Chondrocyte (in vitro differentiated cells): ENCODE measurements around the gene SASH1. TPM values are rescaled to one million over a fixed set of nuclear protein-coding genes. Genes with fewer than 3 reads are reported as not detected.
A peak's percentile ranks its signal among the peaks of the same experiment; 100 is the strongest.

Source experiments
- DNase-seq: peaks from one replicate; pipeline ENCODE4 v3.0.0; 2021; ENCODE audit warnings: mixed read lengths, low spot score
- H3K27ac Mint-ChIP-seq: one replicate; pipeline ENCODE4 v1.8.0; 2021; ENCODE audit warnings: mild to moderate bottlenecking, moderate library complexity, mixed read lengths; ENCODE audit not compliant: unreplicated experiment
- H3K27me3 Mint-ChIP-seq: 2 replicates; pipeline ENCODE4 v1.8.0; 2021; ENCODE audit warnings: low read depth, mixed read lengths
- H3K36me3 Mint-ChIP-seq: 2 replicates; pipeline ENCODE4 v1.8.0; 2021; ENCODE audit warnings: low read depth, mixed read lengths
- H3K4me1 Mint-ChIP-seq: 2 replicates; pipeline ENCODE4 v1.8.0; 2021; ENCODE audit warnings: low read depth, mild to moderate bottlenecking, mixed read lengths
- H3K4me3 Mint-ChIP-seq: one replicate; pipeline ENCODE4 v1.8.0; 2021; ENCODE audit warnings: mild to moderate bottlenecking, moderate library complexity, mixed read lengths; ENCODE audit not compliant: unreplicated experiment
- H3K9me3 Mint-ChIP-seq: 2 replicates; pipeline ENCODE4 v1.8.0; 2021; ENCODE audit warnings: low read depth, mixed read lengths
- CTCF ChIP-seq: fragments of 200-600 bp; sonication (generic); IDR thresholded peaks from 2 replicates; pipeline ENCODE4 v1.5.0; 2021; ENCODE audit warnings: antibody characterized with exemption, mild to moderate bottlenecking, moderate library complexity
- total RNA-seq: library from RNA; stranded (reverse); gene quantifications from 3 replicates; pipeline ENCODE4 v1.2.1, GENCODE V29; 2021

Gene SASH1
- total RNA-seq, 1 donor from 2014 or later: 82.9 TPM

DNA sequence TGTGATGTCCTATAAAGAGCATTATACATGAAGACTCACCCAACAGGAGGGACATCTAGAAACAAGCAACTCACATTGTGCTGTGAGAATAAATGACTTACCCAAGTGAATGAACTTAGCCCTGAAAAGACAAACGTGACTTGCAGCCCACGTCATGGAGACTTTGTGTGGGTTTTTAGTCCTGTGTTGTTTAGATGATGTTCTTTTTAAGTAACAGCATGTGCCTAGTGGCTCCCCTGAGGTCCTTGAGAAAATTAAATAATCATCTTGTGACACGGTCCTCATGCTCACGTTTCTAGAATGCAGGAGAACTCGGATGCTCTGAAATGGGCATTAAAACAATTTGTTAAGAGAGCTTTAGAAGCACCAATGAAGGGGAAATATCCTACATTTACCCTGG, 165.1 kb downstream of the SASH1 start:
- no peak for DNase-seq
- H3K36me3 Mint-ChIP-seq: no peaks in the 10 kb centered on the region
- H3K27ac Mint-ChIP-seq: peak overlapping the region; percentile 97
- peak overlapping the region; percentile 78 for H3K4me3 Mint-ChIP-seq
- H3K4me1 Mint-ChIP-seq: peaks cover 65% of the 10 kb centered on the region
- no peaks in the 10 kb centered on the region for H3K27me3 Mint-ChIP-seq
- H3K9me3 Mint-ChIP-seq: no peaks in the 10 kb centered on the region
- TF ChIP-seq CTCF: no peak

DNA sequence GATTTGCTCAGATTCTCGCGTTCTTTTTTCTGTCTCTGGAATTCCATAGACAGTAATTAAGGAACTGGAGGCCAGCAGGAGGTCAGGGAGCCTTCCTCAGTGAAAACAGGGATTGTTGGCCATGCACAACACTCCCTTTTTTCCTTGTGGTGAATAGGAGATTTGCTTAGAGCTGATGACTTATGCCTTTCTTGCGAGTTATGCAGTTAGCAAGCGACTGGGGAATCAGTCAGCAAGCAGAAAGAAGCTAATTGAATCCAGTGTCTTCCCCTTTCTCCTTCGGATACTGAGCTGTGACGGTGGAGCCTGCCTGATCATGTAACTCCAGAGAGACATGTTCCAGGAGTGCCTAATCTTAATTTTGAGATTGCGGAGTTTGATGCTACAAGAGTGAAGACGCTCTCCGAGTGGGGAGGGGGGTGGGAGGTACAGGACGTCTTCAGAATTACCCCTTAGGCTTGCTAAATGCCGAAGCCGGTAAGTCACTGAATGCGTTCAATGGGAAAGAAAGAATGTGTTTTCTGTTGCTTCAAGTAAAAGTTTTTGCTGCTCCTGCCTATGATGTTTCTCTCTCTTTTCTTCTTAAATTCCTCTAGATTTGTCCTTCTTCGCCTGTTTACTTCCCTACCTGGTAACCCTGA, 165.9 kb downstream of the SASH1 start:
- H3K27me3 Mint-ChIP-seq: no peaks in the 10 kb centered on the region
- H3K27ac Mint-ChIP-seq: peak overlapping the region; percentile 97
- peak; percentile 22 for TF ChIP-seq CTCF
- H3K36me3 Mint-ChIP-seq: no peaks in the 10 kb centered on the region
- H3K9me3 Mint-ChIP-seq: no peaks in the 10 kb centered on the region
- peaks cover 66% of the 10 kb centered on the region for H3K4me1 Mint-ChIP-seq
- H3K4me3 Mint-ChIP-seq: peak overlapping the region; percentile 78
- no peak for DNase-seq

DNA sequence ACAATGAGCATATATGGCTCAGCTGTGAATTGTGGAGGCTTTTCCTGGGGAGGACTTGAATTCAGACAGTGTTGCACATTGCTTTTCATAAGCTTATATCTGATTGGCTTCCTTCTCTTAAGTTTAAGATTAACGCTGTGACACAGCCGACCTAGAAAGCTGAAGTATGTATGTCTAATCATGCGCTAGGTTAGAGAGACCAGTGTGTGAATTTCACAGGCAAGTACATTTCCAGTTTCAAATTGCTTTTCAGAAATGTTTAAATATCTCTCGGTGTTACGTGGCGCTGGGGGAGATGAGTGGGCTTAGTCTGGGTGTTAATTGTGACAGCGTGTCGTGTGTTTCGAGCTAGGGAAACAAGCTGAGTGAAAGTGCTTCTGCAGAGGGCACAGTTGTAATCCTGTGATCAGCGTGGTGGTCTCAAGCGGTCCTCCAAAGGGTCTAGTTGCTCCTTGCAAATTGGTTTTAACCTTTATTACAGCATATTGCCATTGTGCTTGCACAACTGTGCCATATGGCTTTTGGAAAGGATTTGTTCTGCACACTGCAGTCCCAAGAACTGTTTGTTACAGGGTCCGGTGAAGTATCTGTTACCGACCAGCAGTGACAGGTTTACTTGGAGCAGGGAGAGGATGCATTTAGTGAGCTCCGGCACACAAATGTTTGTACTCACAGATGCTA, 166.6 kb downstream of the SASH1 start:
- no peaks in the 10 kb centered on the region for H3K27me3 Mint-ChIP-seq
- TF ChIP-seq CTCF: no peak
- H3K36me3 Mint-ChIP-seq: peaks cover 2% of the 10 kb centered on the region
- H3K4me3 Mint-ChIP-seq: peak overlapping the region; percentile 78
- H3K27ac Mint-ChIP-seq: peak overlapping the region; percentile 97
- H3K9me3 Mint-ChIP-seq: no peaks in the 10 kb centered on the region
- peaks cover 66% of the 10 kb centered on the region for H3K4me1 Mint-ChIP-seq
- no peak for DNase-seq

- H3K4me1 Mint-ChIP-seq: peaks cover 69% of the 10 kb centered on the region
- peak overlapping the region; percentile 97 for H3K27ac Mint-ChIP-seq
- TF ChIP-seq CTCF: no peak
- no peak for DNase-seq
- H3K36me3 Mint-ChIP-seq: peaks cover 3% of the 10 kb centered on the region
- no peaks in the 10 kb centered on the region for H3K27me3 Mint-ChIP-seq
- H3K4me3 Mint-ChIP-seq: peak overlapping the region; percentile 78
- H3K9me3 Mint-ChIP-seq: no peaks in the 10 kb centered on the region
Observed at GRCh38 chr6:148509800-148510581, 167.4 kb downstream of the SASH1 start.
